GM12891 (cell line): ENCODE data around the gene PDZRN3.

ENCODE experiments used
- DNase-seq: peaks from one replicate; pipeline ENCODE4 v3.0.0; 2011; ENCODE audit warnings: low spot score; ENCODE audit not compliant: insufficient read length
- FAIRE-seq: peaks from 2 replicates; lab custom pipeline; 2011; peaks lifted over from hg19 to GRCh38; lab: Jason Lieb, UNC
- PAX5 ChIP-seq: IDR thresholded peaks from 2 replicates; pipeline ENCODE4 v1.6.1; 2011; ENCODE audit warnings: low read length, moderate library complexity, mild to moderate bottlenecking; ENCODE audit not compliant: insufficient read depth, severe bottlenecking
- POLR2A ChIP-seq: IDR thresholded peaks from 2 replicates; pipeline ENCODE4 v1.6.1; 2011; ENCODE audit warnings: low read depth, low read length, control low read depth
- POLR2AphosphoS5 ChIP-seq: IDR thresholded peaks from 2 replicates; pipeline ENCODE4 v1.6.1; 2011; ENCODE audit warnings: low read depth, low read length, control low read depth
- POU2F2 ChIP-seq: IDR thresholded peaks from 2 replicates; pipeline ENCODE4 v1.6.1; 2011; ENCODE audit warnings: low read depth, mild to moderate bottlenecking, control low read depth, low read length, moderate library complexity
- SPI1 ChIP-seq: IDR thresholded peaks from 2 replicates; pipeline ENCODE4 v1.6.1; 2011; ENCODE audit warnings: low read depth, low read length, control low read depth
- TAF1 ChIP-seq: IDR thresholded peaks from 2 replicates; pipeline ENCODE4 v1.6.1; 2011; ENCODE audit warnings: low read depth, low read length, control low read depth

The PDZRN3 gene

DNA sequence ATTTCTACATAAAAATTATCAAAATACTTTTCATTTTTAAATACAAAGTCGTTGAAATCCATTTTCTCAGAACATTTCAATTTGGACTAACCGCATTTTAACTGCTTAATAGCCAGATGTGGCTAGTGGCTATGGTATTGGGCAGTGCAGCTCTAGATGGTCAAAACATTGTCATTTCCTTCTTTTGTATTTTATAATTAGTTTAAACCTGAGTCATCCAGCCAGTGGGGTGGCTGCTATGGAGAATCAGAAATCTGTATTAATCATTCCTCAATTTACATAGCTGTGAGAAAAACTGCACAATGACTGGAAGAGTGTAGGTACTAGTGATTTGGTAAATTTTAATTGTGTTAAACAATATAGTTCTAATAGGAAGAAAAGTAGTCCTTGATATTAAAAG lies 245.3 kb downstream of the PDZRN3 start:
- TF ChIP-seq PAX5 (no peak), SPI1 (no peak), POLR2A (no peak), POLR2AphosphoS5 (no peak), POU2F2 (no peak), TAF1 (no peak)
- FAIRE-seq: no peak
- no peak for DNase-seq

DNA sequence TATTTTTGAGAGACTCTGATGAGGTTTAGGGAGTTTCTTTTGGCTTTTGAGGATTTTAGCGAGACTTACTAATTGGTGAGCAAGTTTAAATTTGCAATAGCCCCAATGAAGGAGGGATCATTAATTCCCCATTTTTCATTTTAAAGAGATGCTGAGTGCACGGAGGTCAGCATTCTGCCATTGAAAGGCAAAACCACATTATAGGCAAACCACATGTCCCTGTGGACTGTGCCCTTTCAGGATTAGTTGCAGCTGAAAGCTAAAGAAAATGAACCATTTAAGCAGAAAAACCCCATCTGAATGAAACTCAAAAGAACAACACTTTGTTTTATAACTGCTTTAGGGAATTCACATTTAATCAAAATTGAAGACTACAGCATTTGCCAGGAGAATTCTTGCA lies 246.5 kb downstream of the PDZRN3 start:
- no peak for FAIRE-seq
- TF ChIP-seq POLR2AphosphoS5 (no peak), POU2F2 (no peak), TAF1 (no peak), POLR2A (no peak)
- DNase-seq: no peak

DNA sequence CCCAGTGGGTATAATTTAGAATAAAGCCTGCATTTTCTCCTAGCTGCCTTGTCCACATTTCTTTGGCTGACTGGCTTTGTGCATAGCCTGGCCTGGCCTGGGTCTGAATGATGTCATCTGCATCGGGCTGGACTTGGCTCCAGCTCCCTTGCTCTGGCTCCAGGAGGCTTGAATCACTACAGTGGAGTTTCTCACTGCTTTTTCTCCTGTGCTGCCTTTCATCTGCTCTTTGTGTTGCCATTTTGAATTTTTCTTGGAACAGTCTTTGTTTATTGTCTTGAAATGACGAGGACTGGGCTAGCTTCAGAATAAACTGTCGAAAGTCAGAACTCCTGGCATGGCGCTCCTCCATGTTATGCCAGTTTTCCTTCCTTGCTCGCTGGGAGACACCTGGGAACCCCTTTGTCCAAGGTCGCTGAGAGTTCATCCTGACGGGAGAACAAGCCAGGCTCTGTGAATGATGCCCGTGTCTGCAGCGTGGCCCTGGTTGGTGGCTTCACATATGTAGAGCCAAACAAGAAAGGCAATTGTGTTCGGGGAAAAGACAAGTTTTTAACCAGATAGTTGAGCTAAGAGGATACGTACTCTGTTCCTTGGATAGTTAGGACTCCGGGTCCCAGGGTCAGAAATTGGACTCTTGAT lies 258.9 kb downstream of the PDZRN3 start:
- DNase-seq (no peak), FAIRE-seq (no peak)
- TF ChIP-seq SPI1: no peak
- TF ChIP-seq PAX5: no peak
- TF ChIP-seq POLR2A: no peak
- TF ChIP-seq TAF1: no peak
- TF ChIP-seq POU2F2: no peak
- no peak for TF ChIP-seq POLR2AphosphoS5

DNA sequence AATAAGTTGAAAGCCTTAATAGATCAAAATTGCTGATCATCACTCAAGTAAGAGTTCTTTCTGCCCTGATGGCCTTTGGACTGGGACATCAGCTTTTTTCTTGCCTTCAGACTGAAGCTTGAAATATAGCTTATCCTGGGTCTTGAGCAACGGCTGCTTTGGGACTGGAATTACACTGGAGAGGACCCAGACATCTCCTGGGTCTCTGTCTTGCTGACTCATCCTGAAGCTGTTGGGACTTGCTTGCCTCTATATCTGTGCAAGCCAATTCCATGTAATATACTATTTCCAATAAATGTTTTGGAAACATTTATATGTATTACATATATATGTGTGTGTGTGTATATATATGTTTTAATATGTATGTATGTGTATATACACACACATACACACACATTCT lies 260.2 kb downstream of the PDZRN3 start:
- no peak for DNase-seq
- FAIRE-seq: no peak
- TF ChIP-seq POLR2AphosphoS5 (no peak), TAF1 (no peak), POU2F2 (no peak), PAX5 (no peak), POLR2A (no peak), SPI1 (no peak)

DNA sequence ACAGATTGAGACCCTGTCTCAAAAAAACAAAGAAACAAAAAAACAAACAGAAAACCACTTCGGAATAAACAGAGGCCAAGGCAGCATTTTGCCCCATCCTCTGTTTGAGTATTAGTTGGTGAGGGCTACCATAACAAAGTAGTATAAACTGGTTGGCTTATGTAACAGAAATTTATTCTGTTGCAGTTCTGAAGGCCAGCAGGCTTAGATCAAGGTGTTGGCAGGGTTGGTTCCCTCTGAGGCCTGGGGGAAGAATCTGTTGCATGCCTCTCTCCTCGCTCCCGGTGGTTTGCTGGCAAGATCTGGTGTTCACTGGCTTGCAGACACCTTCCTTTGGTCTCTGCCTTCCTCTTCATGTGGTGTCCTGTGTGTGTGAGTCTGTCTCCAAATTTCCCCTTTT lies 261.6 kb downstream of the PDZRN3 start:
- FAIRE-seq (no peak), DNase-seq (no peak)
- no peak for TF ChIP-seq POLR2A
- no peak for TF ChIP-seq POU2F2
- no peak for TF ChIP-seq SPI1
- TF ChIP-seq PAX5: no peak
- no peak for TF ChIP-seq POLR2AphosphoS5
- no peak for TF ChIP-seq TAF1

DNA sequence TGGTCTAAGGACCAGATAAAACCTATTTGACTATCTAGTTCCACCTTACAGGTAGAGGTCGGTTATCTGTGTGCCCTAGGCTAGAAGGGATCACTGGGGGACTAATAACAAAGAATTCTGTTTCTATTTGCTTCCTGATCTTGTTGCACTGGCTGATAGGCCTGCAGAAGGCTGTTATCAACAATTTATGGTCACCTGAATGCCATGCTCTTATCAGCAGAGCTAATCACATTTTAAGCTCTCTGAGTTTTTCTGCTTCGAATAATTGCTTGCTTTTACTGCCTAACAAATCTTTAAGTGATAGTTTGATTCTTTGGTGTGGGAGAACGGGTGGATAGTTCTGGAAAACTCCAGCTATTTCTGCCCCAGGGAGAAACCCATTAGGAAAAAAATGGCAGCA lies 263.1 kb downstream of the PDZRN3 start:
- DNase-seq (no peak), FAIRE-seq (no peak)
- TF ChIP-seq POU2F2 (no peak), POLR2AphosphoS5 (no peak), SPI1 (no peak), PAX5 (no peak), TAF1 (no peak)

DNA sequence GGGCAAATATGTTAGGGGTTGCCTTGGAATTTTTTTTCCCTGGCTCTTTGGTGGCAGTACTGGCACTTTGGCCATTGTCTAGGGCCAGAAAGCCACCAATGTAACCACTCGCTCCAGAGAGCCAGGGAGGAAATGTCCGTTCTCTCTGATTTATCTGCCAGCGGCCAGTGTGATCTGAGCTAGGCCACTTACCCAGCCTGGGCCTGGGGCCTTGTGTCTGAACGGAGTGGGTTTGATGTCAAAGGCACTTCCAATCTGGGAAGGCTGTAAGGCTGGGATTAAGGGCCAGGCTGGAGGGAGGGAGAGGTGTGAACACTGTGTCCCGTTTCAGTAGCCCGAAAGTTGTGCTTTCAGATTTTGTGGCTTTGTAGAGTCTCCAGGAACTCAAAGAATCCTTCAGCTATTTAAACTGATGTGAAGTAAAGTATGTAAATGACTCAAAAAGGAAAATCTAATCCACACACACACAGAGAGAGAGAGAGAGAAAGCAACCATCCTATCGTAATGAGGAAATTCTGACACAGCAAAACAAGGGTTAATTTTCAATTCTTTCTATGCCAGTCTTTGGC lies 271.0 kb downstream of the PDZRN3 start:
- no peak for TF ChIP-seq PAX5
- no peak for TF ChIP-seq POLR2A
- TF ChIP-seq SPI1: no peak
- no peak for TF ChIP-seq POLR2AphosphoS5
- no peak for TF ChIP-seq TAF1
- TF ChIP-seq POU2F2: no peak
- DNase-seq (no peak), FAIRE-seq (no peak)

DNA sequence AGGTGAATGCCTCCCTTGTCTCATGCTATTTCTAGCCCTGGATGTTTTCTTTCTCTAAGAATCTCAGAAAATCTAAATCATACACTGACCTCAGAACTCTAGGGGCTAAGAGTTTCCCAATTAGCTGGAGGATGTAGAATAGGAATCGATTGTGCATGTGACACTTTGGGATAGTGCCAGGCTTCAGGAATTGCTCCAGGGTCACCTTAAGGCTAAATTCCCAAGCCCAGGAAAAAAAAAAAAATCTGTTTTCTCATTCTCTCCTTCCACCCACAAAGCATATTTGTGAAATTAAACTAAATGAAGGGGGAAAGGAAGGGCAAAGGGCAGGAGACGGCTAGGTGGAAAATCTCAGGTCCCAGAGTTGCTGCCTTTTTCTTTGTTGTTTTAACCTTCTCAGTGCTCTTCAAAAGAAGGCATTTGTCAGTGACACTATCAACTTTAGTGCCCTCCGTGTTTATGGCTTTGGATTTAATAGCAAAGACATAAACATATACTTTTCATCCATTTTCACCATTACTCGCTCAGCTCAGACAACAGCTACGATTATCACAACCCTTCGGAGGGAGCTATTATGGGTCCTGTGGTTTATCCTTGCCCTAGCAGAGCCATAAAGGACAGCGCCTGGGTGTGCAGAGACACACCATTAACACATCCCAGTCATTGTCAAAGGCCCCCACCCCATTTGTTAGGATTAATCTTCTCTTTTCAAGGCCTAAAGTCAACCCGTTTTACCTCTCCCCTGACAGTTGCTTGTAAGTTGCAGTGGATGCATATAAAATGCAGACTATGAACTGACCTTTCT lies 271.7 kb downstream of the PDZRN3 start:
- no peak for DNase-seq
- TF ChIP-seq POLR2A: no peak
- TF ChIP-seq POU2F2: no peak
- FAIRE-seq: no peak

DNA sequence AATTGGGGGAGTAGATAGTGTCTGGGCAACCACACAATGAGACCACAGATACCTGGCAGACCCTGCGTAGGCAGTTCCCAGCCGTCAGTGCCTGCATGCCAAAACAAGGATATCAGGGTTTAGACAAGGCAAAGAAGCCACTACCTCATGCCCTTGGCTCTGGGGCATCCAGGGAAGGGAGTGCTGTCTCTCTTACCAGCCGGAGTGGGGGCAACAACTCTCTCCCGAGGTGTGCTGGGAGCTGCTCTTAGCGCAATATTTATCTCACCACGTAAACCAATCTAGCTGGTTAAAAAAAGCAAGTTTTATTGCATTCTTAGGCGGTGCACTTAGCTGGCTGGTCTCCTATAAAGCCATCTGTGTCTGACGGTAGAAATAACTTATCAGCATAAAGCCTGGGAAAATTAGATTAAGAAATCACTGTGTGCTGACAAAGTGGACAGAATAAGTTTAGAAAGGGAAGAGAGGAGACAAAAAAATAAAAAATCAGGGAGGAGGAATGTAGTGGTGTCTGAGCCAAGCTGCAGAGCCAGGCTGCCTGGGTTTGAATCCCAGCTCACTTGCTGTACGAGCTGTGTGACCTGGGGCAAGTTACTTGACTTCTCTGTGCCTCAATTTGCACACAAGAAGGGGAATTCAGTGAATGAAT lies 273.2 kb downstream of the PDZRN3 start:
- no peak for FAIRE-seq
- TF ChIP-seq SPI1 (no peak), PAX5 (no peak), POLR2A (no peak), POLR2AphosphoS5 (no peak), TAF1 (no peak), POU2F2 (no peak)
- no peak for DNase-seq

DNA sequence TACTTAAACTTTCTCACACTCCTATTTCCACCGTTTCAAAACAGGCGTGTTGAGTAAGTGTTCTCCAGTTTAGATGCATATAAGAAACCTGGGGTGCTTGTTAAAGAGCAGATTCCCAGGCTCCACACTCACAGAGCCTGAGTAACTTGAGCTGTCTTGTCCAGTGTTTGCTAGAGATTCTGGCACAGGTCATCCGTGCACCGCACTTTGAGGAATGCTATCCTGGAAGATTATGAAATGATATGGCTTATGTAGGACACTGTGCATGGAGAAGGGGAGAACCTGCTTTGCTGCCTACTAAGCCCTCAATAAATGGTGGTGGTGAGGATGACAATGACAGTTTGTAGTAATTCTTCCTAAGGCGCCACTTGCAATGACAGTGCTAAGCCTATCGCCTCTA lies 273.7 kb downstream of the PDZRN3 start:
- TF ChIP-seq POLR2A (no peak), POU2F2 (no peak), PAX5 (no peak), POLR2AphosphoS5 (no peak), SPI1 (no peak), TAF1 (no peak)
- DNase-seq (no peak), FAIRE-seq (no peak)
